OCI-LY1 (cell line): ENCODE results near the gene RGS5.

ENCODE experiments used
- H2AFZ ChIP-seq: fragments of 200-600 bp; sonication (generic), shearing (Covaris generic); 2 replicates; pipeline ENCODE4 v1.6.0; 2014; ENCODE audit warnings: antibody characterized with exemption, mild to moderate bottlenecking, low read length
- H3F3A ChIP-seq: fragments of 200-600 bp; sonication (generic), shearing (Covaris generic); 2 replicates; pipeline ENCODE4 v1.6.0; 2014; ENCODE audit warnings: mild to moderate bottlenecking, antibody characterized with exemption, low read length, moderate library complexity; ENCODE audit not compliant: insufficient read depth
- H3K27ac ChIP-seq: fragments of 200-600 bp; sonication (generic); 2 replicates; pipeline ENCODE4 v1.5.1; 2014; ENCODE audit warnings: low read length, mixed run types, mild to moderate bottlenecking, low read depth; ENCODE audit not compliant: poor library complexity, severe bottlenecking
- H3K27me3 ChIP-seq: fragments of 200-600 bp; sonication (generic); 2 replicates; pipeline ENCODE4 v1.6.0; 2014; ENCODE audit warnings: antibody characterized with exemption, mild to moderate bottlenecking, low read length, moderate library complexity; ENCODE audit not compliant: insufficient read depth
- H3K36me3 ChIP-seq: fragments of 200-600 bp; sonication (generic); 2 replicates; pipeline ENCODE4 v1.6.1; 2014; ENCODE audit warnings: mild to moderate bottlenecking, antibody characterized with exemption, low read length, moderate library complexity, mixed read lengths; ENCODE audit not compliant: insufficient read depth
- H3K4me1 ChIP-seq: fragments of 200-600 bp; sonication (generic); 2 replicates; pipeline ENCODE4 v1.5.1; 2014; ENCODE audit warnings: mild to moderate bottlenecking, low read length, moderate library complexity; ENCODE audit not compliant: insufficient read depth, severe bottlenecking
- H3K4me2 ChIP-seq: fragments of 200-600 bp; sonication (generic), shearing (Covaris generic); 2 replicates; pipeline ENCODE4 v1.6.1; 2014; ENCODE audit warnings: low read length
- H3K4me3 ChIP-seq: fragments of 200-600 bp; sonication (generic); 2 replicates; pipeline ENCODE4 v1.5.1; 2014; ENCODE audit warnings: low read length, low read depth, mild to moderate bottlenecking, mixed read lengths; ENCODE audit not compliant: poor library complexity, severe bottlenecking
- H3K79me2 ChIP-seq: fragments of 200-600 bp; shearing (Covaris generic); 2 replicates; pipeline ENCODE4 v1.6.1; 2016; ENCODE audit warnings: mixed run types, low read length, mixed read lengths; ENCODE audit not compliant: insufficient read depth
- H3K9ac ChIP-seq: fragments of 200-600 bp; sonication (generic), shearing (Covaris generic); 2 replicates; pipeline ENCODE4 v1.6.1; 2014; ENCODE audit warnings: mild to moderate bottlenecking, low read length, mixed read lengths
- H3K9me2 ChIP-seq: fragments of 200-600 bp; sonication (generic), shearing (Covaris generic); 2 replicates; pipeline ENCODE4 v1.6.1; 2014; ENCODE audit warnings: low read depth, mild to moderate bottlenecking, low read length, mixed read lengths
- H3K9me3 ChIP-seq: fragments of 200-600 bp; shearing (Covaris generic); 2 replicates; pipeline ENCODE4 v1.6.1; 2014; ENCODE audit warnings: low read length, mixed read lengths
- H4K20me1 ChIP-seq: fragments of 200-600 bp; sonication (generic), shearing (Covaris generic); 2 replicates; pipeline ENCODE4 v1.6.0; 2016; ENCODE audit warnings: mild to moderate bottlenecking, low read length; ENCODE audit not compliant: insufficient read depth
- CTCF ChIP-seq: fragments of 200-600 bp; sonication (generic), shearing (Covaris generic); IDR thresholded peaks from 2 replicates; pipeline ENCODE4 v1.5.1; 2017; ENCODE audit warnings: mild to moderate bottlenecking, antibody characterized with exemption, low read length, moderate library complexity, mixed read lengths
- EZH2 ChIP-seq: fragments of 200-600 bp; sonication (generic), shearing (Covaris generic); IDR thresholded peaks from 2 replicates; pipeline ENCODE4 v1.8.0; 2017; ENCODE audit warnings: borderline replicate concordance, mixed run types, mild to moderate bottlenecking, antibody characterized with exemption, low read length, moderate library complexity, mixed read lengths

The RGS5 gene

DNA sequence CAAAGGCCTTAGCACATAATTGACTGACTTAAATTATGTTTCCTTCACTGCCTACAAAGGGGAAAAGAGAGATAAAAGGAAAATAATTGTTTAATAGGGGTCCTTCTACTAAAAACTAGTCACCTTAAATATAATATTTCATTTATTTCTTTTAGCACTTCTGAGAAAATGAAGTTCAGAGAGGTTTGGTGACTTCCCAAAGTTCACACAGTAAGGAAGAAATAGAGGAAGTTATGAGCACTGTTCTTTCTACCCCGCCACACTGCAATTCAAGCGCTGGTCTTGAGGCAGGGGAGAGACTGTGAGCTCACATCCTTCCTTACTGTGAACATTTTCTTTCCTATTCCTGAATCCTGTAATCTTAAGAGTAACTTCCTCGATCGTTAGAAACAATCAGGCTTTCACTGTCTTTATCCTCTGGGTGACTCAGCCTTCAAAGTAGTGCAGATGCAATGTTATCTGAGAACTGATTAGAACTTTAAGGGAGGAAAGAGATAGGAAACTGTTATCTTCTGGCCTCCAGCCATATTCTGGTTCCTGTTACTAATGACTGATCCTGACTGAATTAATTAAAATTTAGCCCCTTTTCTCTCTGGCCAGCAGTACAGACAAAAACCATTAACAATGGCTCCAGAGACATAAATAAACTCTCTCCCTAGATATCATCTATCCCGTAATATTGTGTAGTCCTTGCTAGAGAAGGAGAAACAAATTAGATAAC is 6.8 kb downstream of the RGS5 start:
- no peaks in the 10 kb centered on the region for H3F3A ChIP-seq
- no peak overlapping the region for H3K4me2 ChIP-seq
- H3K79me2 ChIP-seq: no peaks in the 10 kb centered on the region
- H3K9me2 ChIP-seq: no peaks in the 10 kb centered on the region
- TF ChIP-seq CTCF (no peak), EZH2 (no peak)
- no peak overlapping the region for H3K9ac ChIP-seq
- no peak overlapping the region for H2AFZ ChIP-seq
- no peaks in the 10 kb centered on the region for H3K27me3 ChIP-seq
- H3K36me3 ChIP-seq: no peaks in the 10 kb centered on the region
- no peaks in the 10 kb centered on the region for H3K9me3 ChIP-seq
- H3K27ac ChIP-seq: no peak overlapping the region
- H3K4me1 ChIP-seq: no peaks in the 10 kb centered on the region
- no peak overlapping the region for H3K4me3 ChIP-seq
- no peaks in the 10 kb centered on the region for H4K20me1 ChIP-seq

DNA sequence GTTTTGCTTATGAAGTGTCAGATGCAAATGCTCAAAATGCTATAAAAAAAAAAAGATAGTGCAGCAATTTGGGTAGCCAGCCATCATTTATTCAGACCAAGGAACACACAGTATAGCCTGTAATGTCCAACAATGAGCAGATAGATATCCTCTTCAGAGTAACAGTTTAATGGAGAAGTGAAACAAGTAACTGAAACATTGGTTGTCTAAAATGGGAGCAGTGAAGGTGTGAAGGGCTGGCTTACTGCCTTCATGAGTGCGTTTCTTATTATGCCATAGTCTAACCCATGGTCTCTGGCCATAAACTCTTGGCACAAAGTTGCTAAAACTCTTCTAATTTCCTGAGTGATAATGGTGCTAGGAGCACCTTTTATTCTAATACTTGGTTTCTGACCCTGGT is 11.4 kb downstream of the RGS5 start:
- Histone ChIP-seq H3K27ac (no peak overlapping the region), H3K27me3 (no peaks in the 10 kb centered on the region), H3K4me2 (no peak overlapping the region), H4K20me1 (no peaks in the 10 kb centered on the region), H3K9me3 (no peaks in the 10 kb centered on the region), H3K79me2 (no peaks in the 10 kb centered on the region), H3K4me1 (no peaks in the 10 kb centered on the region), H3F3A (no peaks in the 10 kb centered on the region), H2AFZ (no peak overlapping the region), H3K4me3 (no peak overlapping the region), H3K9ac (no peak overlapping the region), H3K9me2 (no peaks in the 10 kb centered on the region), H3K36me3 (no peaks in the 10 kb centered on the region)
- TF ChIP-seq EZH2 (no peak), CTCF (no peak)

DNA sequence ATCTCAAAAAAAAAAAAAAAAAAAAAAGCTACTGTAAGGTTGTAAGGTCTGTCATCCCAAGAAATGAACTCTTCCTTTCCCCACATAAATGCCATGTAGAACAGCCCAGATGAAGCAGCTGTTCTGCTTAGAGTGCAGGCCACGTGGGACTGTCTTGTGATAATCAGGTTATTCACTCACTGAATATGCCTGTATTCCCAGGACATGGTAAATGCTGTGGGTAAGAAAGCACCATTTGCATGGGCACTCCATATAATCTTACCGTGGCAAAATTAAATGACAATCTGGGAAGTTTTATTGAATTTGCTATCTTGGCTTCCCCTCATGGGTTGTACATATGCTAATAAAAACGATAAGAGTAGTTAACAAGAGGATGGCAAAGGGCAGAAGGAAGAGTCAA is 13.8 kb downstream of the RGS5 start:
- Histone ChIP-seq H3K27ac (no peak overlapping the region), H4K20me1 (no peaks in the 10 kb centered on the region), H3K36me3 (no peaks in the 10 kb centered on the region), H3K9ac (no peak overlapping the region), H3K4me3 (no peak overlapping the region), H3K79me2 (no peaks in the 10 kb centered on the region), H3K9me2 (no peaks in the 10 kb centered on the region), H3K4me2 (no peak overlapping the region), H2AFZ (no peak overlapping the region), H3K4me1 (no peaks in the 10 kb centered on the region), H3K9me3 (no peaks in the 10 kb centered on the region), H3F3A (no peaks in the 10 kb centered on the region), H3K27me3 (no peaks in the 10 kb centered on the region)
- TF ChIP-seq EZH2 (no peak), CTCF (no peak)
